HFFc6 (cell line): Measurements from ENCODE around the gene UTS2R. TPM values are rescaled to one million over a fixed set of nuclear protein-coding genes. Genes with fewer than 3 reads are reported as not detected.

ENCODE experiments used
- DNase-seq: peaks from one replicate; pipeline ENCODE4 v3.0.0-alpha.2; 2018
- H3K27ac Mint-ChIP-seq: 2 replicates; pipeline ENCODE4 v1.8.0; 2020; ENCODE audit warnings: mild to moderate bottlenecking, mixed read lengths
- H3K27me3 Mint-ChIP-seq: 2 replicates; pipeline ENCODE4 v1.8.0; 2021; ENCODE audit warnings: mild to moderate bottlenecking, moderate library complexity, mixed read lengths; ENCODE audit not compliant: insufficient read depth
- H3K36me3 Mint-ChIP-seq: 2 replicates; pipeline ENCODE4 v1.8.0; 2021; ENCODE audit warnings: low read depth, mixed read lengths
- H3K4me1 Mint-ChIP-seq: 2 replicates; pipeline ENCODE4 v1.8.0; 2020; ENCODE audit warnings: low read depth, mixed read lengths
- H3K4me3 Mint-ChIP-seq: 2 replicates; pipeline ENCODE4 v1.8.0; 2020; ENCODE audit warnings: mild to moderate bottlenecking, moderate library complexity, mixed read lengths
- H3K9me3 Mint-ChIP-seq: 2 replicates; pipeline ENCODE4 v1.8.0; 2020; ENCODE audit warnings: mild to moderate bottlenecking, mixed read lengths
- CTCF ChIP-seq: fragments of 200-600 bp; sonication (generic); IDR thresholded peaks from 2 replicates; pipeline ENCODE4 v1.5.0; 2021; ENCODE audit warnings: antibody characterized with exemption, mild to moderate bottlenecking
- long read RNA-seq: library from polyadenylated mRNA; unstranded; transcript quantifications from one replicate; pipeline ENCODE4 v2.0.0, GENCODE V29; 2019
- total RNA-seq, 6 experiments: library from RNA; stranded (reverse); fragmentation: NEBNext Ultra II Directional; extraction: Animal tissue kit (Norgen Biotek cat#: 25700); gene quantifications; 2 replicates in 1 of 6; 3 replicates in 5 of 6; pipeline ENCODE4 v1.2.3, GENCODE V29; 2021

Gene UTS2R
- total RNA-seq: not detected
- long read RNA-seq: 0 reads

GRCh38 chr17:82371333-82372248 is at the start of gene UTS2R:
Gene UTS2R, plus strand, starts transcription at chr17:82371765. Its CDS starts 2,560 bp downstream, at chr17:82374325.
- Mint-ChIP-seq H3K9me3 (no peaks in the 10 kb centered on the region), H3K4me3 (peak within 1 kb of the TSS; percentile 69)

GRCh38 chr17:82321947-82322466 is 49.6 kb upstream of the UTS2R start:
- no peak overlapping the region for H3K27ac Mint-ChIP-seq
- peaks cover 2% of the 10 kb centered on the region; the same call in 1 of the 2 replicates for H3K27me3 Mint-ChIP-seq
- no peak for DNase-seq
- no peaks in the 10 kb centered on the region for H3K36me3 Mint-ChIP-seq
- H3K9me3 Mint-ChIP-seq: no peaks in the 10 kb centered on the region
- TF ChIP-seq CTCF: no peak
- H3K4me1 Mint-ChIP-seq: no peaks in the 10 kb centered on the region
- H3K4me3 Mint-ChIP-seq: no peak overlapping the region

More at GRCh38 chr17:82371333-82372248, at the start of gene UTS2R:
- H3K36me3 Mint-ChIP-seq: no peaks in the 10 kb centered on the region
- H3K4me1 Mint-ChIP-seq: no peaks in the 10 kb centered on the region
- TF ChIP-seq CTCF: no peak
- no peak for DNase-seq
- H3K27me3 Mint-ChIP-seq: peaks cover 37% of the 10 kb centered on the region
- H3K27ac Mint-ChIP-seq: no peak within 1 kb of the TSS

- no peak for DNase-seq
- no peaks in the 10 kb centered on the region for H3K36me3 Mint-ChIP-seq
- no peak overlapping the region for H3K27ac Mint-ChIP-seq
- H3K27me3 Mint-ChIP-seq: peaks cover 2% of the 10 kb centered on the region
- no peaks in the 10 kb centered on the region for H3K4me1 Mint-ChIP-seq
- H3K4me3 Mint-ChIP-seq: no peak overlapping the region
- TF ChIP-seq CTCF: no peak
- no peaks in the 10 kb centered on the region for H3K9me3 Mint-ChIP-seq
Measured at GRCh38 chr17:82322526-82323453, 48.8 kb upstream of the UTS2R start.

- H3K27me3 Mint-ChIP-seq: peaks cover 2% of the 10 kb centered on the region
- no peaks in the 10 kb centered on the region for H3K9me3 Mint-ChIP-seq
- no peak for DNase-seq
- H3K4me1 Mint-ChIP-seq: no peaks in the 10 kb centered on the region
- H3K36me3 Mint-ChIP-seq: no peaks in the 10 kb centered on the region
- no peak for TF ChIP-seq CTCF
- H3K4me3 Mint-ChIP-seq: no peak overlapping the region
- H3K27ac Mint-ChIP-seq: no peak overlapping the region
Measured at GRCh38 chr17:82323514-82324234, 47.9 kb upstream of the UTS2R start.
